ENCODE measurements around the gene GSTA5.
"Not testable (repeated sequence)": the region's sequence is repeated elsewhere in the genome, so short reads cannot be mapped to it uniquely, and the experiment has no call there.

GRCh38 chr6:52814545-52814944, 26.1 kb downstream of the GSTA5 start:
- TF ChIP-seq, protein P1, sequence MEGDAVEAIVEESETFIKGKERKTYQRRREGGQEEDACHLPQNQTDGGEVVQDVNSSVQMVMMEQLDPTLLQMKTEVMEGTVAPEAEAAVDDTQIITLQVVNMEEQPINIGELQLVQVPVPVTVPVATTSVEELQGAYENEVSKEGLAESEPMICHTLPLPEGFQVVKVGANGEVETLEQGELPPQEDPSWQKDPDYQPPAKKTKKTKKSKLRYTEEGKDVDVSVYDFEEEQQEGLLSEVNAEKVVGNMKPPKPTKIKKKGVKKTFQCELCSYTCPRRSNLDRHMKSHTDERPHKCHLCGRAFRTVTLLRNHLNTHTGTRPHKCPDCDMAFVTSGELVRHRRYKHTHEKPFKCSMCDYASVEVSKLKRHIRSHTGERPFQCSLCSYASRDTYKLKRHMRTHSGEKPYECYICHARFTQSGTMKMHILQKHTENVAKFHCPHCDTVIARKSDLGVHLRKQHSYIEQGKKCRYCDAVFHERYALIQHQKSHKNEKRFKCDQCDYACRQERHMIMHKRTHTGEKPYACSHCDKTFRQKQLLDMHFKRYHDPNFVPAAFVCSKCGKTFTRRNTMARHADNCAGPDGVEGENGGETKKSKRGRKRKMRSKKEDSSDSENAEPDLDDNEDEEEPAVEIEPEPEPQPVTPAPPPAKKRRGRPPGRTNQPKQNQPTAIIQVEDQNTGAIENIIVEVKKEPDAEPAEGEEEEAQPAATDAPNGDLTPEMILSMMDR (IDR thresholded peaks at IDR 0.05), result not testable (repeated sequence)
- TF ChIP-seq POLR2A (IDR thresholded peaks at IDR 0.05); POLR2AphosphoS5 (IDR thresholded peaks at IDR 0.05; ENCODE audit: insufficient read depth in 1 of 2, low read depth in 1 of 2): not testable (repeated sequence)

Measured in vagina (tissue), 2 donors.